ENCODE results near the gene PI4KA.
"Not testable (repeated sequence)": the region's sequence is repeated elsewhere in the genome, so short reads cannot be mapped to it uniquely, and the experiment has no call there.

DNA sequence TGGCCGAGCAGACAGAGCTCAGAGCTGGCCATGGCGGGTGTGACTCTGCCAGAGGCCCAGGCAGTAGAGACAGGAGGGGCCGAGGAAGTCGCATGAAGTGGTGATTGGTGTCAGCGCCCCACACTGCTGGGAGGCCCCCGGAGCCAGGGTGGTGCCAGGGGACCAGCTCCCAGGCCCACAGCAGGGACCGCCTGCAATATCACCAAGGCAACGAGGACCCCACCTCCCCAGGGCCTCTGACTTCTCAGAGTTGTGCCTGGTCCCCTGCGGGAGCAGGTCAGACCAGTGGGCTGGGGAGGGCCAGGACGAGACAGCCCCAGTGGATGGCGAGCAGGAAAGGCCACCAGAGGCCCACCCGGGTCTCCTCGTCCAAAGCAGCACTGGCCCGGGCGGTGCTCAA is 189.1 kb downstream of the PI4KA start:
- TF ChIP-seq, protein P1, sequence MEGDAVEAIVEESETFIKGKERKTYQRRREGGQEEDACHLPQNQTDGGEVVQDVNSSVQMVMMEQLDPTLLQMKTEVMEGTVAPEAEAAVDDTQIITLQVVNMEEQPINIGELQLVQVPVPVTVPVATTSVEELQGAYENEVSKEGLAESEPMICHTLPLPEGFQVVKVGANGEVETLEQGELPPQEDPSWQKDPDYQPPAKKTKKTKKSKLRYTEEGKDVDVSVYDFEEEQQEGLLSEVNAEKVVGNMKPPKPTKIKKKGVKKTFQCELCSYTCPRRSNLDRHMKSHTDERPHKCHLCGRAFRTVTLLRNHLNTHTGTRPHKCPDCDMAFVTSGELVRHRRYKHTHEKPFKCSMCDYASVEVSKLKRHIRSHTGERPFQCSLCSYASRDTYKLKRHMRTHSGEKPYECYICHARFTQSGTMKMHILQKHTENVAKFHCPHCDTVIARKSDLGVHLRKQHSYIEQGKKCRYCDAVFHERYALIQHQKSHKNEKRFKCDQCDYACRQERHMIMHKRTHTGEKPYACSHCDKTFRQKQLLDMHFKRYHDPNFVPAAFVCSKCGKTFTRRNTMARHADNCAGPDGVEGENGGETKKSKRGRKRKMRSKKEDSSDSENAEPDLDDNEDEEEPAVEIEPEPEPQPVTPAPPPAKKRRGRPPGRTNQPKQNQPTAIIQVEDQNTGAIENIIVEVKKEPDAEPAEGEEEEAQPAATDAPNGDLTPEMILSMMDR (conservative IDR thresholded peaks at IDR 0.05; ENCODE audit: low read depth, low read length): not testable (repeated sequence)
- TF ChIP-seq EZH2 (IDR thresholded peaks at IDR 0.05; ENCODE audit: borderline replicate concordance, low read depth, low read length, poor library complexity, severe bottlenecking): not testable (repeated sequence)
